HEK293T (cell line): ENCODE data around the gene CD300A.

Source experiments
- CTCF ChIA-PET: fragments of 350-600 bp; formaldehyde crosslinking; extraction: SDS; loops from one replicate; lab custom pipeline; 2021; ENCODE audit warnings: antibody characterized with exemption, inconsistent platforms; lab: Yijun Ruan, JAX
- POLR2A ChIA-PET: fragments of 350-600 bp; formaldehyde crosslinking; extraction: SDS; loops from one replicate; lab custom pipeline; 2020; ENCODE audit warnings: antibody characterized with exemption, inconsistent platforms; lab: Yijun Ruan, JAX
- DNase-seq: peaks from one replicate; pipeline ENCODE4 v3.0.0; 2012; ENCODE audit warnings: mixed read lengths; ENCODE audit errors: extremely low spot score
- ARNT ChIP-seq: fragments of 450-650 bp; IDR thresholded peaks from 2 replicates; pipeline ENCODE4 v1.6.1; 2017; ENCODE audit warnings: mild to moderate bottlenecking
- BHLHE40 ChIP-seq: fragments of 450-650 bp; IDR thresholded peaks from 2 replicates; pipeline ENCODE4 v1.6.1; 2016; ENCODE audit warnings: mild to moderate bottlenecking, moderate library complexity, borderline replicate concordance
- CTBP1 ChIP-seq: fragments of 450-650 bp; IDR thresholded peaks from 2 replicates; pipeline ENCODE4 v1.6.1; 2016; ENCODE audit warnings: borderline replicate concordance
- ELF4 ChIP-seq: fragments of 450-650 bp; IDR thresholded peaks from 2 replicates; pipeline ENCODE4 v1.6.1; 2017; ENCODE audit warnings: antibody characterized with exemption
- FOXA1 ChIP-seq: fragments of 450-650 bp; IDR thresholded peaks from 2 replicates; pipeline ENCODE4 v1.6.1; 2016; ENCODE audit warnings: mild to moderate bottlenecking
- FOXK2 ChIP-seq: fragments of 450-650 bp; IDR thresholded peaks from 2 replicates; pipeline ENCODE4 v1.6.1; 2016; ENCODE audit warnings: mild to moderate bottlenecking
- FOXM1 ChIP-seq: fragments of 450-650 bp; IDR thresholded peaks from 2 replicates; pipeline ENCODE4 v1.6.1; 2017; ENCODE audit warnings: mild to moderate bottlenecking, borderline replicate concordance
- HDGF ChIP-seq: fragments of 450-650 bp; IDR thresholded peaks from 2 replicates; pipeline ENCODE4 v1.6.1; 2017; ENCODE audit warnings: antibody characterized with exemption, borderline replicate concordance
- L3MBTL2 ChIP-seq: fragments of 450-650 bp; conservative IDR thresholded peaks from 2 replicates; pipeline ENCODE4 v1.6.1; 2016; ENCODE audit warnings: mild to moderate bottlenecking
- LEF1 ChIP-seq: fragments of 450-650 bp; IDR thresholded peaks from 2 replicates; pipeline ENCODE4 v1.6.1; 2017; ENCODE audit warnings: mild to moderate bottlenecking, borderline replicate concordance
- NFRKB ChIP-seq: fragments of 450-650 bp; IDR thresholded peaks from 2 replicates; pipeline ENCODE4 v1.6.1; 2016; ENCODE audit warnings: mild to moderate bottlenecking, moderate library complexity
- SP1 ChIP-seq: fragments of 450-650 bp; IDR thresholded peaks from 2 replicates; pipeline ENCODE4 v1.6.1; 2017
- SUZ12 ChIP-seq: fragments of 450-650 bp; IDR thresholded peaks from 2 replicates; pipeline ENCODE4 v1.6.1; 2016; ENCODE audit warnings: mild to moderate bottlenecking
- TARDBP ChIP-seq: fragments of 450-650 bp; IDR thresholded peaks from 2 replicates; pipeline ENCODE4 v1.6.1; 2016
- ZNF384 ChIP-seq: fragments of 450-650 bp; IDR thresholded peaks from 2 replicates; pipeline ENCODE4 v1.6.1; 2016
- TF ChIP-seq, protein P1 (sequence below): fragments of 450-650 bp; IDR thresholded peaks from 2 replicates; pipeline ENCODE4 v1.6.1; 2016

The CD300A gene

DNA sequence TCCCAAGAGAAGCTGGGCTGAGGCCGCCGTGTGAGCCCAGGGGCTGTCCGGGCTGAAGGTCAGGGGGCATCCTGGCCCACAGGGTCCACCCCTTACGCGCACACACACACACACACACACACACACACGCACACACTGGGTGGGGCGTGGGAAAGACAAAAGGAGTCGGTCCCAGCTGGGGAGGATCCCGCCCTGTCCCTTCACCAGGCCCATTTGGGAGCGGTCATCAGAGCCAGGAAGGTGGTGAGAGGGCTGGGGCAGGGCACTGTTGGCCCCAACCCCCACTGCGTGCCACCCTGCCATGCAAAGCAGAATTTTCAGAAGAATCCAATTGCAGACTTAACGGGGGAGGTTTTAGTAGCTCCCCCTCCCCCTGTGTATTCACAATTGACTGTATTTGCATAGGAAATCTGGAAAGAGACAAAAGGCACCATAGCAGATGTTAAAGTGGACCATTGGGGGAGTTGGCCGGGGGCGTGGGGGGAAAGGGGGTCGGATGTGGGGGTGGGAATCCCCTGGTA lies 11.3 kb upstream of the CD300A start:
- DNase-seq = no peak
- ChIA-PET POLR2A (interaction anchor here (0.8 to 4.4 kb wide), 5 partner anchors 11 to 77 kb away, joined by 3 to 27 read pairs (median 6); no protein-coding TSS in a partner anchor), CTCF (interaction anchor here (0.8 to 2.1 kb wide), 3 partner anchors 18 to 86 kb away, joined by 3 to 15 read pairs (median 5); no protein-coding TSS in a partner anchor)
- TF ChIP-seq FOXA1 (no peak), FOXK2 (no peak), FOXM1 (no peak), ARNT (no peak), CTBP1 (no peak), HDGF (no peak), SP1 (no peak), ZNF384 (no peak), L3MBTL2 (no peak), BHLHE40 (no peak), SUZ12 (no peak), TARDBP (no peak), ELF4 (no peak), NFRKB (no peak)
- TF ChIP-seq, protein P1, sequence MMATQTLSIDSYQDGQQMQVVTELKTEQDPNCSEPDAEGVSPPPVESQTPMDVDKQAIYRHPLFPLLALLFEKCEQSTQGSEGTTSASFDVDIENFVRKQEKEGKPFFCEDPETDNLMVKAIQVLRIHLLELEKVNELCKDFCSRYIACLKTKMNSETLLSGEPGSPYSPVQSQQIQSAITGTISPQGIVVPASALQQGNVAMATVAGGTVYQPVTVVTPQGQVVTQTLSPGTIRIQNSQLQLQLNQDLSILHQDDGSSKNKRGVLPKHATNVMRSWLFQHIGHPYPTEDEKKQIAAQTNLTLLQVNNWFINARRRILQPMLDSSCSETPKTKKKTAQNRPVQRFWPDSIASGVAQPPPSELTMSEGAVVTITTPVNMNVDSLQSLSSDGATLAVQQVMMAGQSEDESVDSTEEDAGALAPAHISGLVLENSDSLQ = no peak

DNA sequence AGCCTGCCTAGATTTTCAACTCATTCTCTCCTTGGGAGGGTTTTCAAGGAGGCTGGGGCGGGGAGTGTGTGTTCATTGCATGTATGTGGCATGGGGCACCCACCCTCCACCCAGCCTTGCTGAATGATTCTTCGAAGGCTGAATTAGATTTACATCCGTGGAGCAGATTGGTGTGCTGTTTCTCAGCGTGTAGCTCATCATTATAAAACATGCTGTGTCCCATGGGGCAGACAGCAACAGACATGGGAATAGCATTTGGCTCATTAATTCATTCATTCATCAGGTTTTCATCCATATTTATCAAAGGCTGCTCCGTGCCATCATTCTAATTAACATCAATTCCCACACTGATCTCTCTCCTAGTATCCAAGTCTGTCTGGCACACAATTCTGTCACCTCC lies 10.6 kb upstream of the CD300A start:
- ChIA-PET POLR2A (interaction anchor here (0.8 to 4.4 kb wide), 3 partner anchors 12 to 77 kb away, joined by 3 to 27 read pairs (median 6); no protein-coding TSS in a partner anchor), CTCF (interaction anchor here (0.6 to 2.1 kb wide), 4 partner anchors 15 to 87 kb away, joined by 3 to 15 read pairs (median 4); no protein-coding TSS in a partner anchor)
- TF ChIP-seq, protein P1 = no peak
- TF ChIP-seq ELF4 = no peak
- TF ChIP-seq BHLHE40 = no peak
- DNase-seq = no peak

DNA sequence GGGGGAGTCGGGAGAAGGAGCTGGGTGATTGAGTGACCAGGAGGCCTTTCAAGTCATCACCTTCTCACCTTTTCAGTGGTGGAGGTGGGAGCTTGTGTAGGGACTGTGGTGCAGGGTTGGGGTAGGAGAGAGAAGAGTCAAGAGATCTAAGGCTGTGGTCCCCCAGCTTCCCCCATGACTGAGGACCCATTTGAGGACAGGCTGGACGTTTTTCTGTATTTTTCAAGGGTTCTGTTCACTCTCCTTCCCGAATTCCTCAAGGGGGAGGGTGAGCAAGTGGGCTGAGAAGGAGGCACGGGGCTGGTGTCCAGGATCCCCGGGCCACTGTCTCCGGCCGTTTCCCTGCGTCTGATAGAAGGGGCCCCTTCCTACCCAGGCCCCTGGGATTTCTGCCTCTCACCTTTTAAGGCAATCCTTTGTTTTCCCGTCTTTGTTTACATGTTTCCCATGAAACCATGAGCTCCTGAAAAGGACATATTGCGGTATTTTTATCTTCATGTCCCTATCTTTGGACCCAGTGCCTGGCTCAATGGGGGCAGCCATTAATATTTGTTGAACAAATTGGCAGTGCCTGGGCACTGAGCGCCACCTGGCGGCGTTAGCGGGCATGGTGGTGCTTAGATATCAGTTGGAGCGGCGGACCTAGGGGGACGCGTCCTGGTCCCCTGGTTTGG lies 9.2 kb upstream of the CD300A start:
- ChIA-PET CTCF (interaction anchor here (0.6 to 2.6 kb wide), 16 partner anchors 18 to 125 kb away, joined by 3 to 14 read pairs (median 4); partner anchors contain the start of gene GPR142), POLR2A (interaction anchor here (0.9 kb wide), 1 partner anchor 40 kb away, joined by 3 read pairs; no protein-coding TSS in a partner anchor)
- peak; percentile 83 for DNase-seq
- TF ChIP-seq TARDBP (no peak), NFRKB (no peak), ZNF384 (no peak), ELF4 (no peak), SUZ12 (no peak)

DNA sequence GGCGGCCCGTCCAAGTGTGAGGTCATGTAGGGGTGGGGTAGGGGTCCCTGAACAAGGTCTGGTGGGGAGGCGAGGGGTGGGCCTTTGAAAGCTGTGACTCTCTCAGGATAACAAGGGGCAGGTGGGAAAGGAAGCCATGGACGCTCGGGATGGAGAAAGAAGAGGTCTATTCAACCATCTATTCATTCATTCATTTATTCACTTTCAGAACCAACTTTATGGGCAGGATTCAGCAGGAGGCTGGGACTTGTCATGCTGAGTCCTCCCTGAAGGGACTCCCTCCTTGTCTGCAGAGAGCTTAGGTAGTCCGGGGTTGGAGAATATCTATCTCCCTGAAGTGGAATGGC lies 8.6 kb upstream of the CD300A start:
- TF ChIP-seq SUZ12 (no peak), ZNF384 (no peak)
- no peak for DNase-seq
- POLR2A ChIA-PET = no interaction called here
- CTCF ChIA-PET = interaction anchor here (0.5 to 2.6 kb wide), 8 partner anchors 21 to 1161 kb away, joined by 3 to 14 read pairs (median 4); partner anchors contain the start of gene GPR142

DNA sequence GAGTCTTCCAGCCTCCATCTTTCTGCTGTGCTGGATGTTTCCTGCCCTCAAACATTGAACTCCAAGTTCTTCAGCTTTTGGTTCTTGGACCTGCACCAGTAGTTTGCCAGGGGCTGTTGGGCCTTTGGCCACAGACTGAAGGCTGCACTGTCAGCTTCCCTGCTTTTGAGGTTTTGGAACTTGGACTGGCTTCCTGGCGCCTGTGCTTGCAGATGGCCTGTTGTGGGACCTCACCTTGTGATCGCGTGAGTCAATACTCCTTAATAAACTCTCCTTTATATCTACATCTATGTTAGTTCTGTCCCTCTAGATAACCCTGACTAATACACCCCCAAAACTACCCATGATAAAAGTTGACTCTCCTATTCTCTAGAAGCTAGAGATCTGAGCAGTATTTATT lies 7.6 kb upstream of the CD300A start:
- ChIA-PET CTCF (interaction anchor here (2.6 kb wide), 1 partner anchor 65 kb away, joined by 6 read pairs; no protein-coding TSS in a partner anchor), POLR2A (no interaction called here)
- TF ChIP-seq TARDBP = no peak
- TF ChIP-seq SUZ12 = no peak
- DNase-seq = no peak

DNA sequence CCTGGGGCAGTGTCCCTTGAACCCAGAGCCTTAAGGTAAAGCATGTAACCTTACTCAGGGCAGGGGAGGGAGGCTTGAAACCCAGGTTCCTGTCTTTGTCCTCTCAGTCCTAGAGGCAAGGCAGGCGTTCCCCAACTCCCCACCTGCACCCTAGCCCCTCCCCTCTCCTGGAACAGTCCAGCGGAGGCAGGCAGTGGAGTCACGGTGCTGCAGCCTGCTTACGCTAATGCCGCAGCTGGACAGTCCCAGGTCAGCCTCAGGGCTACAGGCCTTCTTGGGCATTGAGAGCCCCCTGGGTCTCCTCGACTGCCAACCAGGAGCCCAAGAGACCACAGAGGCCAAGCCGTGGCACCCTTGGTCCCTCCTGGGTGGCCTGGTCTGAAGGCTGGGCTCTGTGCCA lies 6.8 kb upstream of the CD300A start:
- no peak for DNase-seq
- TF ChIP-seq NFRKB = no peak
- TF ChIP-seq HDGF = no peak
- TF ChIP-seq BHLHE40 = no peak
- TF ChIP-seq LEF1 = no peak
- no peak for TF ChIP-seq SP1
- no peak for TF ChIP-seq FOXK2
- TF ChIP-seq L3MBTL2 = no peak
- no peak for TF ChIP-seq CTBP1
- ChIA-PET POLR2A (no interaction called here), CTCF (interaction anchor here (2.6 kb wide), 1 partner anchor 65 kb away, joined by 6 read pairs; no protein-coding TSS in a partner anchor)

DNA sequence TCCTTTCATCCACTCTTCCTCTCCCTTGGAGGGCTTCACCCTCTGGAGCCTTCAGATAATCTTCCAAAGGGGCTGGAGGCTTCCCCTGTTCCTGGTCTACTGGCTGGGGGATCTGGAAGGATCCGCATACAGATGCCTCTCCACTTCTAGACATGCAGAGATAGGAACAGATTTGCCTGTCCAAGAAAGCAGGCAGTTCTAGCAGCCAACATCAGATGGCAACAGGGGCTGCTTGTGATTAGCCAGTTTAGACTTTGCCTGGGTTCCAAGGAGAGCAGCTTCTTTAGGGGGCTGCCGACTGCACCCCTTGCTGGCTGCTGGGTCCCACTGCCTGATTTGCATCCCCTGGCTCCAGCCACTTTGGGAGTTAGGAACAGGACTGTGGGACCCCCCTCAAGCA lies 6.2 kb upstream of the CD300A start:
- ChIA-PET CTCF (no interaction called here), POLR2A (no interaction called here)
- TF ChIP-seq FOXM1 (no peak), SUZ12 (no peak), L3MBTL2 (no peak), ELF4 (no peak)
- DNase-seq = no peak

DNA sequence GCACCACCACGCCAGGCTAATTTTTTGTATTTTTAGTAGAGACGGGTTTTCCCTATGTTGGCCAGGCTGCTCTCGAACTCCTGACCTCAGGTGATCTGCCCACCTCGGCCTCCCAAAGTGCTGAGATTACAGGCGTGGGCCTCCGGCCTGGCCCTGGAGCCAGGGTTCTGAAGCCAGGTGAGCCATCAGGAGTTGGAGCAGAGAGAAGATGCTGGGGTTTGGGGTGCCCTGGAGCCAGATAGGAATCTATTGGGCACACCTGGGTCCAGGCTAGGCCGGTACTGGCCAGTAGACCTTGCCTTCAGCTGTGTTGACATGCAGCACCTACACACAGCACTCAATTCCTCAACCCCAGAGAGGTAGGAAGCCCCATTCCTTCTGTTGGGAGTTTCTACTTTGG lies 5.4 kb upstream of the CD300A start:
- CTCF ChIA-PET = interaction anchor here (0.6 kb wide), 1 partner anchor 29 kb away, joined by 3 read pairs; no protein-coding TSS in a partner anchor
- TF ChIP-seq ZNF384 (no peak), FOXA1 (no peak), LEF1 (no peak), SP1 (no peak), BHLHE40 (no peak), CTBP1 (no peak), FOXK2 (no peak), L3MBTL2 (no peak), ELF4 (no peak)
- TF ChIP-seq, protein P1 = no peak
- DNase-seq = no peak
- POLR2A ChIA-PET = no interaction called here
